ENCODE data around the gene KDM5B.
A peak's percentile ranks its signal among the peaks of the same experiment; 100 is the strongest.
"Not testable (repeated sequence)": the region's sequence is repeated elsewhere in the genome, so short reads cannot be mapped to it uniquely, and the experiment has no call there.

Gene KDM5B

GRCh38 chr1:202806845-202807450 is 1.3 kb downstream of the KDM5B start:
- TF ChIP-seq POLR2A (IDR thresholded peaks at IDR 0.05; ENCODE audit: low read length) (no peak), GATA1 (IDR thresholded peaks at IDR 0.05; ENCODE audit: low read depth, low read length) (no peak)
- DNase-seq, result peak; percentile 59 to 66

DNA sequence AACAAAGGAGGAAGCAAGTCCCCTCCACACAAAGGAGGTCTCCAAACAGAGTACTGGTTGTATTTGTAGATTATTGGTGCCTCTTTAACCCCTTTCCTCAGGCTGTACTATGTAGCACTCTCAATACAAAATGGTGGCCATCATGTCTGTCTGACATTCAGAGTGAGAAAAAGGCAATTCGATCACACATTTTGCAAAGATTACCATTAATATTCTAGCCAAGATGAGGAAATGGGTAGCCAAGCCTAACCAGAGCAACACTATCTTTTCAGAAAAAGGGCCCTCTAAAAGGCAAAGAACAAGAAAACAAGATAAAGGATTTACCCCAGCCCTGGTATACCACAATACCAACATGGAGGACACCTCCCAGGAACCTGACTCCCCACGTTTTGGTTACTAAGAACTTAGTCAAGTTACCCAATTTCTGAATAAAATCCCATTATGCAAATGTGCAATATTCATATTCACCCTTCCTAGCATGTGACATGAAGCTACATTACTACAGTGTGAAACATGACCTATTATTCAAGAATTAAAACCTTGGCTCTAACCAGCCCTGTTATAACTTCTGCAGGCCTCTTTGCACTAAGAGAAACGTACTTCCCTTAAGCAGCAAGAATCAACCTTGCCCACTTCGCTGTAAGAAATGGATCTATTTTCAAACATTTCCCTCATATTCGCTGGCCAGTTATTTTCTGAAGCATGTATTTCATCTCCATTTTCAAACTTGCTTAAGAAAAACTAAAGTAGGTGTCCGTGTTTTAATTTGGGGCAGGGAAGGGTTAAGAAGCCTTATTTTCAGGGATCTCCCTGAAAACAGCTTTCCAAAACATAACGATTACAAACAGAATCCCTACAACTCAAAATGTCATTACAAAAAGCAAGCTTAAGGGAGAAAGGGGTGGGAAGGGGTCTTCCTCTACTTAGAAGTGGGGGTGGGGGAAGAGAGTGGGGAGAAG is 2.1 kb downstream of the KDM5B start:
- TF ChIP-seq POLR2A (IDR thresholded peaks at IDR 0.05; ENCODE audit: low read length) (peak; percentile 47), GATA1 (IDR thresholded peaks at IDR 0.05; ENCODE audit: low read depth, low read length) (no peak)
- peak; percentile 61 to 65 for DNase-seq

DNA sequence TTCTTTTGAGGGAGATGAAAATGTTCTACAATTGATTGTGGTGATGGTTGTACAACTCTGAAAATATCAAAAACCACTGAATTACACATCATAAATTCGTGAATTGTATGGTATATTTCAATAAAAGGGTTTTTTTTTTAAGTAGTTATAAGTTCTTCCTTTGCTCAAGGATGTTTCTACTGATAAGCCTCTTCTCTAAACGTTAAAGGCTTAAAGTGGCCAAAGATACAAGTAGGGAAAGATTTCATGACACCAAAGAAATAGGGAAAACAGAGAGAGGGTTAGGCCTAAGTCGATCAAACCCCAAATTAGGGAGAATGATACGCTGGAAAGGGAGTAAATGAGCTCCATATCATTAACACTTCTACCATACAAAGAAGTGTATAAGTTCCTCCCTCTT is 4.1 kb downstream of the KDM5B start:
- DNase-seq, result peak; percentile 18 to 31
- TF ChIP-seq POLR2A (IDR thresholded peaks at IDR 0.05; ENCODE audit: low read length) (no peak), GATA1 (IDR thresholded peaks at IDR 0.05; ENCODE audit: low read depth, low read length) (no peak)

- TF ChIP-seq GATA1 (IDR thresholded peaks at IDR 0.05; ENCODE audit: low read depth, low read length) (no peak), POLR2A (IDR thresholded peaks at IDR 0.05; ENCODE audit: low read length) (no peak)
- DNase-seq, result peak in 1 of 2 experiments; percentile 54
Measured at GRCh38 chr1:202802998-202803932, 5.0 kb downstream of the KDM5B start.

- TF ChIP-seq GATA1 (IDR thresholded peaks at IDR 0.05; ENCODE audit: low read depth, low read length), result no peak
- no peak for TF ChIP-seq POLR2A (IDR thresholded peaks at IDR 0.05; ENCODE audit: low read length)
- DNase-seq, result no peak
Measured at GRCh38 chr1:202802034-202802433, 6.2 kb downstream of the KDM5B start.

GRCh38 chr1:202801175-202801574 is 7.0 kb downstream of the KDM5B start:
- TF ChIP-seq POLR2A (IDR thresholded peaks at IDR 0.05; ENCODE audit: low read length) (no peak), GATA1 (IDR thresholded peaks at IDR 0.05; ENCODE audit: low read depth, low read length) (no peak)
- no peak for DNase-seq

DNA sequence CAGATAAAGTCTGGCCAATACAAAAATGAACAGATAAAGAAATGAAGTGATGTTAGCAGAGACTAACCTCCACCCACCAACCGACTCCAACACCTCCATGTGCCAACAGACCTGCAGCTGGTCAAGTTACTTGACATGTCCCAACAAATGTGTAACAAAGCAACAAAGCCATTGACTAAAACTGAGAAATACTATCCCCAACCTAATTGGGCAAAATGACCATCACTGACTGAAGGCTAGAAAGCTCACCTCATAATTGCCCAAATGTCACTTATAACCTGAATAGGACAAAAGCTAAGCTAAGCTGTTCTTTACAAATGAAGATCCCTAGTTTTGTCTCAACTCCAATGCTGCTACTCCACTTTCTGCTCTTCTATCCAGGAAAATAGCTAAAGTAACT is 7.5 kb downstream of the KDM5B start:
- no peak for TF ChIP-seq POLR2A (IDR thresholded peaks at IDR 0.05; ENCODE audit: low read length)
- TF ChIP-seq GATA1 (IDR thresholded peaks at IDR 0.05; ENCODE audit: low read depth, low read length), result no peak

GRCh38 chr1:202798792-202799331 is 9.4 kb downstream of the KDM5B start:
- TF ChIP-seq POLR2A (IDR thresholded peaks at IDR 0.05; ENCODE audit: low read length) (no peak), GATA1 (IDR thresholded peaks at IDR 0.05; ENCODE audit: low read depth, low read length) (no peak)
- DNase-seq, result no peak

More for the DNA sequence above, 7.5 kb downstream of the KDM5B start:
- no peak for DNase-seq

DNA sequence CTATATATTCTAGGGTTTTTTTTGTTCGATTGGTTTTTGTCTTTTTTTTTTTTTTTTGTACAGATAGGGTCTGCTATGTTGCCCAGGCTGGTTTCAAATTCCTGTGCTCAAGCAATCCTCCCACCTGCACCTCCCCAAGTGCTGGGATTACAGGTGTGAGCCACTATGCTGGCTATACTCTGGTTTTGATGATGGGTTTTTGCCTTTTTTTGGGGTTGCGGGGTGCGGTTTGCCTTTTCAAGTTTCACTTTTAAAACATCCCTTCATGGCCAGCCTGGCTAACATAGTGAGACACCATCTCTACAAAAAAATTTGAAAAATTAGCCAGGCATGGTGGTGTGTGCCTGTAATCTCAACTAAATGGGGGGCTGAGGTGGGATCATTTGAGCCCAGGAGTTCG is 10.0 kb downstream of the KDM5B start:
- no peak for TF ChIP-seq POLR2A (IDR thresholded peaks at IDR 0.05; ENCODE audit: low read length)
- no peak for TF ChIP-seq GATA1 (IDR thresholded peaks at IDR 0.05; ENCODE audit: low read depth, low read length)
- DNase-seq, result no peak

DNA sequence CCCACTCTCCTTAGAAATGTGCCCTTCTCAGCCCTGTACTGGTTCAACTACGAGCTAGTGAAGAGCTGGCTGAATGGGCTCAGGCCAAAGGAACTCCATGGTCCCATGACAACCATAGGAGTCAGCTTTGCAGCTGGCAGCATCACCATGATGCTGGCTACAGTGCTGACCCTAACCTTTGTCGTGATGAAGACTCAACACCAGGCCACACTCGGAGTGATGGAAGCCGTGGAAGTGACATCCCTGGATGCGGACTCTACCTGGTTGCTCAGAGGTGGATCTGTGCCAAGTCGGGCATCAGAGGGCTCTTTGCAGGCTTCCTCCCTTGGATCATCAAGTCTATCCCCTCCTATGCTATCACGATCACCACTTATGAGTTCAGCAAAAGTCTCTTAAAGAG is 11.6 kb downstream of the KDM5B start:
- no peak for TF ChIP-seq POLR2A (IDR thresholded peaks at IDR 0.05; ENCODE audit: low read length)
- no peak for TF ChIP-seq GATA1 (IDR thresholded peaks at IDR 0.05; ENCODE audit: low read depth, low read length)
- no peak for DNase-seq

GRCh38 chr1:202794931-202795330 is 13.3 kb downstream of the KDM5B start:
- not testable (repeated sequence) for DNase-seq

DNA sequence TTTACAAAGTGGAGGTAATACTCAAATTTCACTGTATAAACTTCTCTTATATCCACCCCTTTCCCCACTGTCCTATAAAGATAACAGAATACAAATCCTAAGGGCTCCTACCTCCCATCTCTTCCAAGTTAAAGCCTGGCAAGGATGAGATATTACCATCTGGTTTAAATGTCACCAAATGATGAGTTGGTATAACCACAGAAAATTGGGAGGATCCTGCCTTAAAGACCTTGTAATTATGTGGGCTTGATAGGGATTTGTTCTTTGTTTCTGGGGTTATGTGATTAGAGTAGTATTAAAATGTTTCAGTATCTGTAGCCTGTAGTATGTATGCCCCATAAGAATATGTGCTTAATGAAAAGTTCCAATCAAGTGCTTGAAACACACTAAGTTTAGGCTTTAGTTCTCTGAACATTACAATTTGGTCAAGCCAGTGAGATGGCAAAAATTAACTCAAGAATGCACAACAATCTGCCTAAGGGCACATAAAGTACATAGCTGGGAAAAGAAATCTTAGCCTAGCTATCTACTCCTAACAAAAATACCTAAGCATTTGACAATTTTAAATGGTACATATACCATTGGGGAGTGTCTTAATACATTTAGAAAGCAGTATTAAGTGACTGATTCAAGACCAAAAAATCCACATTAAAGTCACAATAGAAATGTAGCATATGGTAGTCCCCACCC is 14.0 kb downstream of the KDM5B start:
- TF ChIP-seq GATA1 (IDR thresholded peaks at IDR 0.05; ENCODE audit: low read depth, low read length) (no peak), POLR2A (IDR thresholded peaks at IDR 0.05; ENCODE audit: low read length) (no peak)

More for the DNA sequence above, 14.0 kb downstream of the KDM5B start:
- no peak for DNase-seq
